ENCODE measurements around the gene BANK1.

DNA sequence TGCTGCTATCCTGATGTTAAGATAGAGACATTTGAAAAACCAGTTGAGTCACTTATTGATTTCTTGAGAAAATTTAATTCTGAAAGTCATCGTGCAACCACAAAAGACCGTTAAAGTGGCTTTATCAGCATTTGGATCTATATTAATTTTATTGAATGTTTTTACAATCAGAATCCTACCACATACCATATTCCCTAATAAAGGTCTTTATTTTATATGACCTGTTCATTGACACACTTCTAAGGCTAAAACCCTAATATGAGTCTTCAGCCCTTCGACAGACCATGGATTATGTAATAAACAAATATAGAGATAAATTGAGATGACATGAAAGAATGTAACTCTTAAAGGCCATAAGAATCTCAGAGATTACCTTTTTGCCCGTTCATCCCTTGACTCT is 68.1 kb downstream of the BANK1 start:
- TF ChIP-seq EP300 (IDR thresholded peaks at IDR 0.05) (no peak), POLR2A (IDR thresholded peaks at IDR 0.05) (no peak)
